Neural progenitor cell (in vitro differentiated cells): ENCODE data around the gene CACNA1B.

Experiments used
- EZH2 ChIP-seq: fragments of 200-600 bp; sonication (generic); IDR thresholded peaks from 2 replicates; pipeline ENCODE4 v1.6.1; 2017; ENCODE audit warnings: antibody characterized with exemption, mild to moderate bottlenecking, moderate library complexity
- EZH2phosphoT487 ChIP-seq: fragments of 200-600 bp; sonication (generic); IDR thresholded peaks from 2 replicates; pipeline ENCODE4 v1.6.1; 2017; ENCODE audit warnings: antibody characterized with exemption
- TF ChIP-seq, protein P1 (sequence below): fragments of 200-600 bp; sonication (generic); IDR thresholded peaks from 2 replicates; pipeline ENCODE4 v1.5.1; 2017; ENCODE audit warnings: antibody characterized with exemption, mild to moderate bottlenecking

DNA sequence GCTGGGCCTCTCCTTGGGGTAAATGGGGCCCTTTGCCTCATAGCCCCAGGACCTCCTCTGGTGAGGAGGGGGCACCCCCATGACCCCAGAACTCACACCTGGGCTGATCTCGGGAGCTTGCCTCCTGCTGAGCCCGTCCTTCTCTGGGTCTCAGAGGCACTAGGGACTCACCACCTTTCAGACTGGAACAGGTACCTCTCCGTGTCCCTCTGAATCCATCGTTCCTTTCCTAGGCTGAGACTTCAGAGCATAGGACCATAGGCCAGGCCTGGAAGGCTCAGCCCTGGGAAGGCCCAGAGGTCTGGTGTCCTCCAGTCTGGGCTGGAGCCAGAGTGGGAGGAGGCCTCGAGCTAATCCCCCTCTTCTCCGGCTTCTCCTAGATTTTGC, 97.9 kb downstream of the CACNA1B start:
- TF ChIP-seq, protein P1, sequence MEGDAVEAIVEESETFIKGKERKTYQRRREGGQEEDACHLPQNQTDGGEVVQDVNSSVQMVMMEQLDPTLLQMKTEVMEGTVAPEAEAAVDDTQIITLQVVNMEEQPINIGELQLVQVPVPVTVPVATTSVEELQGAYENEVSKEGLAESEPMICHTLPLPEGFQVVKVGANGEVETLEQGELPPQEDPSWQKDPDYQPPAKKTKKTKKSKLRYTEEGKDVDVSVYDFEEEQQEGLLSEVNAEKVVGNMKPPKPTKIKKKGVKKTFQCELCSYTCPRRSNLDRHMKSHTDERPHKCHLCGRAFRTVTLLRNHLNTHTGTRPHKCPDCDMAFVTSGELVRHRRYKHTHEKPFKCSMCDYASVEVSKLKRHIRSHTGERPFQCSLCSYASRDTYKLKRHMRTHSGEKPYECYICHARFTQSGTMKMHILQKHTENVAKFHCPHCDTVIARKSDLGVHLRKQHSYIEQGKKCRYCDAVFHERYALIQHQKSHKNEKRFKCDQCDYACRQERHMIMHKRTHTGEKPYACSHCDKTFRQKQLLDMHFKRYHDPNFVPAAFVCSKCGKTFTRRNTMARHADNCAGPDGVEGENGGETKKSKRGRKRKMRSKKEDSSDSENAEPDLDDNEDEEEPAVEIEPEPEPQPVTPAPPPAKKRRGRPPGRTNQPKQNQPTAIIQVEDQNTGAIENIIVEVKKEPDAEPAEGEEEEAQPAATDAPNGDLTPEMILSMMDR, result no peak
- no peak for TF ChIP-seq EZH2phosphoT487
- TF ChIP-seq EZH2, result no peak
